Parathyroid adenoma (tissue), 2 donors: ENCODE measurements around the gene RNF126.

ENCODE experiments used
- H2AFZ ChIP-seq: fragments of 300-600 bp; sonication (generic); one replicate; pipeline ENCODE4 v1.7.0; 2017; ENCODE audit warnings: antibody characterized with exemption, mild to moderate bottlenecking
- H3K27ac ChIP-seq: fragments of 300-600 bp; sonication (generic); one replicate; pipeline ENCODE4 v1.7.0; 2017
- H3K27me3 ChIP-seq: fragments of 300-600 bp; sonication (generic); one replicate; pipeline ENCODE4 v1.7.0; 2017; ENCODE audit warnings: low read length; ENCODE audit not compliant: control insufficient read depth, insufficient read depth
- H3K36me3 ChIP-seq: fragments of 300-600 bp; sonication (generic); one replicate; pipeline ENCODE4 v1.7.0; 2017; ENCODE audit warnings: low read length; ENCODE audit not compliant: control insufficient read depth, insufficient read depth
- H3K4me1 ChIP-seq: fragments of 300-600 bp; sonication (generic); one replicate; pipeline ENCODE4 v1.7.0; 2017; ENCODE audit warnings: control low read depth
- H3K4me2 ChIP-seq: fragments of 300-600 bp; sonication (generic); one replicate; pipeline ENCODE4 v1.7.0; 2017; ENCODE audit warnings: low read length
- H3K4me3 ChIP-seq: fragments of 300-600 bp; sonication (generic); one replicate; pipeline ENCODE4 v1.7.0; 2017; ENCODE audit warnings: low read depth, low read length
- H3K79me2 ChIP-seq: fragments of 300-600 bp; sonication (generic); one replicate; pipeline ENCODE4 v1.7.0; 2017; ENCODE audit warnings: control low read depth
- H3K9ac ChIP-seq: fragments of 300-600 bp; sonication (generic); one replicate; pipeline ENCODE4 v1.7.0; 2017; ENCODE audit warnings: mild to moderate bottlenecking
- H3K9me3 ChIP-seq: fragments of 300-600 bp; sonication (generic); one replicate; pipeline ENCODE4 v1.7.0; 2017; ENCODE audit warnings: low read length; ENCODE audit not compliant: control insufficient read depth
- TF ChIP-seq, protein P1 (sequence below): fragments of 300-600 bp; sonication (generic); IDR thresholded peaks from one replicate; pipeline ENCODE4 v1.7.0; 2017; ENCODE audit warnings: antibody characterized with exemption, mild to moderate bottlenecking
- donor health status: primary hyperparathyroidism.

The RNF126 gene

GRCh38 chr19:686589-687297, 23.7 kb upstream of the RNF126 start:
- Histone ChIP-seq H3K4me3 (no peak overlapping the region), H3K79me2 (no peaks in the 10 kb centered on the region), H2AFZ (no peak overlapping the region), H3K9me3 (no peaks in the 10 kb centered on the region), H3K4me1 (no peaks in the 10 kb centered on the region), H3K9ac (no peak overlapping the region), H3K4me2 (no peak overlapping the region), H3K36me3 (no peaks in the 10 kb centered on the region), H3K27ac (no peak overlapping the region), H3K27me3 (no peaks in the 10 kb centered on the region)
- TF ChIP-seq, protein P1, sequence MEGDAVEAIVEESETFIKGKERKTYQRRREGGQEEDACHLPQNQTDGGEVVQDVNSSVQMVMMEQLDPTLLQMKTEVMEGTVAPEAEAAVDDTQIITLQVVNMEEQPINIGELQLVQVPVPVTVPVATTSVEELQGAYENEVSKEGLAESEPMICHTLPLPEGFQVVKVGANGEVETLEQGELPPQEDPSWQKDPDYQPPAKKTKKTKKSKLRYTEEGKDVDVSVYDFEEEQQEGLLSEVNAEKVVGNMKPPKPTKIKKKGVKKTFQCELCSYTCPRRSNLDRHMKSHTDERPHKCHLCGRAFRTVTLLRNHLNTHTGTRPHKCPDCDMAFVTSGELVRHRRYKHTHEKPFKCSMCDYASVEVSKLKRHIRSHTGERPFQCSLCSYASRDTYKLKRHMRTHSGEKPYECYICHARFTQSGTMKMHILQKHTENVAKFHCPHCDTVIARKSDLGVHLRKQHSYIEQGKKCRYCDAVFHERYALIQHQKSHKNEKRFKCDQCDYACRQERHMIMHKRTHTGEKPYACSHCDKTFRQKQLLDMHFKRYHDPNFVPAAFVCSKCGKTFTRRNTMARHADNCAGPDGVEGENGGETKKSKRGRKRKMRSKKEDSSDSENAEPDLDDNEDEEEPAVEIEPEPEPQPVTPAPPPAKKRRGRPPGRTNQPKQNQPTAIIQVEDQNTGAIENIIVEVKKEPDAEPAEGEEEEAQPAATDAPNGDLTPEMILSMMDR = no peak

GRCh38 chr19:685454-685931, 22.5 kb upstream of the RNF126 start:
- TF ChIP-seq, protein P1 = no peak
- Histone ChIP-seq H3K4me2 (no peak overlapping the region), H3K27ac (no peak overlapping the region), H3K79me2 (no peaks in the 10 kb centered on the region), H3K9me3 (no peaks in the 10 kb centered on the region), H3K4me1 (no peaks in the 10 kb centered on the region), H3K4me3 (no peak overlapping the region), H2AFZ (no peak overlapping the region), H3K36me3 (no peaks in the 10 kb centered on the region), H3K9ac (no peak overlapping the region), H3K27me3 (no peaks in the 10 kb centered on the region)

DNA sequence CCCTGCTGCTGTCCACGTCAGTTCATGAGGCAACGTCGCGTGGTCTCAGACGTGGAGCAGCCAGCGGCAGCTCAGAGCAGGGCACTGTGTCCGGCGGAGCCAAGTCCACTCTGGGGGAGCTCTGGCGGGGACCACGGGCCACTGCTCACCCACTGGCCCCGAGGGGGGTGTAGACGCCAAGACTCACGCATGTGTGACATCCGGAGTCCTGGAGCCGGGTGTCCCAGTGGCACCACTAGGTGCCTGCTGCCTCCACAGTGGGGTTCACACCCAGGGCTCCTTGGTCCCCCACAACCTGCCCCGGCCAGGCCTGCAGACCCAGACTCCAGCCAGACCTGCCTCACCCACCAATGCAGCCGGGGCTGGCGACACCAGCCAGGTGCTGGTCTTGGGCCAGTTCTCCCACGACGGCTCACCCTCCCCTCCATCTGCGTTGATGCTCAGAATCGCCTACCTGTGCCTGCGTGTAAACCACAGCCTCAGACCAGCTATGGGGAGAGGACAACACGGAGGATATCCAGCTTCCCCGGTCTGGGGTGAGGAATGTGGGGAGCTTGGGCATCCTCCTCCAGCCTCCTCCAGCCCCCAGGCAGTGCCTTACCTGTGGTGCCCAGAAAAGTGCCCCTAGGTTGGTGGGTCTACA, 19.8 kb upstream of the RNF126 start:
- H3K4me1 ChIP-seq = peaks cover 3% of the 10 kb centered on the region
- no peak overlapping the region for H3K4me3 ChIP-seq
- no peaks in the 10 kb centered on the region for H3K36me3 ChIP-seq
- H2AFZ ChIP-seq = no peak overlapping the region
- no peak overlapping the region for H3K4me2 ChIP-seq
- H3K27ac ChIP-seq = no peak overlapping the region
- H3K79me2 ChIP-seq = no peaks in the 10 kb centered on the region
- no peaks in the 10 kb centered on the region for H3K27me3 ChIP-seq
- H3K9me3 ChIP-seq = no peaks in the 10 kb centered on the region
- TF ChIP-seq, protein P1 = no peak
- no peak overlapping the region for H3K9ac ChIP-seq

DNA sequence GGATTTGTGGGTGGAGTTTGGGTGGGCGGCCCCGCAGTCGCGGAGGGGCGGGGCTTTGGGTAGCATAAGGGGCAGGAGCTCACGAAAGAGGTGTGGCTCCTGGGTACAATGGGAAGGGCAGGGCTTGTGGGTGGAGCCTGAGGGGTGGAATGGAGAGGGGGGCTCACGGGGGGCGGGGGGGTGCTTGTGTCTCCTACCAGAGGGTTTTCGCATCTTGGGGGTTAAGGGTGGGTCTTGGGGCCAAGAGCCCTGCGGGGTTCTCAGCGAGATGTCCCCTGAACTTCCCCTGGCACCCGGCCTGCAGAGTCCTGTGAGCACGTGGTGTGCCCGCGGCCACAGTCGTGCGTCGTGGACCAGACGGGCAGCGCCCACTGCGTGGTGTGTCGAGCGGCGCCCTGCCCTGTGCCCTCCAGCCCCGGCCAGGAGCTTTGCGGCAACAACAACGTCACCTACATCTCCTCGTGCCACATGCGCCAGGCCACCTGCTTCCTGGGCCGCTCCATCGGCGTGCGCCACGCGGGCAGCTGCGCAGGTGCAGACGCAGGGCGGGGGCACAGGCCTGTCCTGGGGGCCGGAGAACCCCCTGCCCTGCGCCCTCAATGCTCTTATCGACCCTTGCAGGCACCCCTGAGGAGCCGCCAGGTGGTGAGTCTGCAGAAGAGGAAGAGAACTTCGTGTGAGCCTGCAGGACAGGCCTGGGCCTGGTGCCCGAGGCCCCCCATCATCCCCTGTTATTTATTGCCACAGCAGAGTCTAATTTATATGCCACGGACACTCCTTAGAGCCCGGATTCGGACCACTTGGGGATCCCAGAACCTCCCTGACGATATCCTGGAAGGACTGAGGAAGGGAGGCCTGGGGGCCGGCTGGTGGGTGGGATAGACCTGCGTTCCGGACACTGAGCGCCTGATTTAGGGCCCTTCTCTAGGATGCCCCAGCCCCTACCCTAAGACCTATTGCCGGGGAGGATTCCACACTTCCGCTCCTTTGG, 18.3 kb upstream of the RNF126 start:
- peak overlapping the region; percentile 64 for H3K27ac ChIP-seq

More for the DNA sequence above, 18.3 kb upstream of the RNF126 start:
- Histone ChIP-seq H3K9me3 (no peaks in the 10 kb centered on the region), H2AFZ (peak overlapping the region; percentile 87), H3K36me3 (no peaks in the 10 kb centered on the region), H3K9ac (no peak overlapping the region), H3K4me1 (peaks cover 4% of the 10 kb centered on the region), H3K79me2 (no peaks in the 10 kb centered on the region), H3K27me3 (no peaks in the 10 kb centered on the region), H3K4me2 (peak overlapping the region; percentile 96), H3K4me3 (peak overlapping the region; percentile 70)
- TF ChIP-seq, protein P1 = no peak
